Measurements from ENCODE around the gene NDUFAF4.

NDUFAF4 gene

DNA sequence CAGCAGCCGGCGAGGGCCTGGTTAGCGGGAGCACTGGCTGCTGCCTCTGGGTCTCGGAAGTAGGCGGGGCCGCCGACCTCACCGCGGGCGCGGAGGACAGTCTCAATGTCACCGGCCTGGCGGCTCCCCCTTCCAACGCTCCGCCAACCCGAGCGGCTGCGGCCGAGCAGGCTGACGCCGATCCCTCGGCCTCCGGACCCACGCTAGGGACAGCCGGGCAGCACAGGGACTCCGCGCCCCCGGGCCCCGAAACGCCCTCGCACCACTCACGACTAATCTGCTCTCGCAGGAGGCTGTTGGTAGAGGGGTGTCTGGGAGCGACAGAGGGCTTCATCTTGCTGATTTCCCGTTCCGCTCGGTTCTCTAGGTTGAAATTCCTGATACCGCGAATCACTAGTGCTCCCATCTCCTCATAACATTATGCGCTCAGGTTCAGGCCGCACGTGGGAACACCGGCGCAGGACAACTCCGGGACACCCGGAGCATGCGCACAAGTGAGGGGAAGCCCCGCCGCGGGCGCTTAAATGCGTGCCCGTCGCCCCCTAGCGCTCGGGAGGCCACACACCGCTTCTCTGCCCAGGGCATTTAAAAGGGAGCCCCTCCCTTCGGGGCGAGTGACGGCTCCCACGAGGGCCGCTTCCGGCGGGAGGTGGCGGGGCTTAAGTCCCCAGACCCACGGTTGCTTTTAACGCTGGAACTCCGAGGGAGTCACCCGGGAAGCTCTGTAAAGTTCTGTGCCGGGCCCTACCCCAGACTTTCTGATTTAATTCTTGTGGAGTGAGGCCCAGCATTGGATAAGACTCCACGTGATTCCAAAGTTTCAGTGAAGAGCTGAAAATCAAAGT is at the start of gene NDUFAF4:
TSS of gene NDUFAF4 (minus strand) at position 496 of the 845 bp plus-strand sequence. CDS start at position 406, 90 bp downstream.
- in situ Hi-C loops (cut with HindIII; ENCODE audit: low sequenced_read_pairs) = no loop called here

DNA sequence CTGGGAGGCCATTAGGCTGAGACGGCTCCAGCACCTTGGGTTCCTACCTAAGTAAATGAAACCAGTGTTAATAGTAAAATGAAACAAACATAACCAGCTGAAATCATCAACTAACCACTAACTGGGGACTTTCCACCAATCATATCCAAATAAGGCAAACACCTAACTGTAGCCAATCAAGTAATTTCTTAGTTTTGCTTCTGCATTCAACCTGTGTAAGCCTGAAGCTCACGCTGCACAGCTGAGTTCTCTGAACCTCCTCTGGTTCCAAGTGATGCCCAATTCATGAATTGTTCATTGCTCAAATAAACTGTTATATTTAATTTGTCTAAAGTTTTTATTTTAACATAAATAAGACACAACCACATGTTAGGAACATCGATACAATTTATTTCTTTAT is 49.4 kb upstream of the NDUFAF4 start:
- in situ Hi-C loops (cut with HindIII; ENCODE audit: low sequenced_read_pairs) = no loop called here

DNA sequence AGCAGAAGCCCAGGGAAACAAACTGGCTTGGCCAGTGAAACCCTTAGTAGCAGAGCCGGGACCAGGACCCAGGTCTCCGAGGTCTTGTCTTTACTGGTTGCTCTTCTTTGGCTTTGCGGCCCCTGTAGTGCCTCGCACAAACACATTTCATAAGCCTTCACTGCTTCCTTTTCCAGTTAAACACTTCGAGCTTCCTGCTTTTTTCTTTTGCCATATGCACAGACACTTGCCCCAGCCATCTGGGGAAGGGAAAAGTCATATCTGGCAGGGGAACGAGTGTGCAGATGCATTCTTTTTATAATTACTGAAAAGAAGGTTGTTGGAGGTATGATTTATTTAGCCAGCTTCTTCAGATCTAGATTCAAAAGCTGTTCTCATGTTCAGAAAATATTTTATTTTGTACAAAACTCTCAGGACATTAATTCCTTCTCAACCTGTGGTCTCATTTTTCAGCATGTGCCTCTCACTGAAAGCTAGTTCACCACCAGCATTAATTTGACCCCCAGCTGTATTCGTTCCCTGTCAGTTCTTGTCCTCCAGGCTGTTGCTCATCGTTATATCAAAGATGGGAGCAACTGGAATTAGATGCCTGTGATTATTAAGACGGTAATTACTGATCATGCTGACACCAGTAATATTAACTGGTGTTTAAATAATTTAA is 46.0 kb upstream of the NDUFAF4 start:
- in situ Hi-C loops (cut with HindIII; ENCODE audit: low sequenced_read_pairs) = no loop called here

DNA sequence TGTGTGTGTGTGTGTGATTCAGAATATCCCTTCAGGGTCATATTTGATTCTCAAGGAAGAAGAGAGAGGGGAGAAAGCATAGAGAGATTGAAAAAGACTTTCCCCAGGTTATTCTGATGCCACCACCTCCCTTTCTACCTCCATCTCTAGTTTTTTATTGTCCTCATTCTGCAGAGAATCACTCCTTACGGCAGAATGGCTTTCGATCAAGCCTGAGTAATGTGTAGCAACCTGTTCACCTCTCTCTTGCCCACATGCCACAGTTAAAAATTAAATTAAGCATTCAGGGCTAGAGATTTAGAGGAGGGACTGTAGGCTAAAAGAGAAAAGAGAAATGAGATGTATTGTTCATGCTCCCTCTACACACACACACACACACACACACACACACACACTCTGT is 45.0 kb upstream of the NDUFAF4 start:
- in situ Hi-C loops (cut with HindIII; ENCODE audit: low sequenced_read_pairs) = no loop called here

DNA sequence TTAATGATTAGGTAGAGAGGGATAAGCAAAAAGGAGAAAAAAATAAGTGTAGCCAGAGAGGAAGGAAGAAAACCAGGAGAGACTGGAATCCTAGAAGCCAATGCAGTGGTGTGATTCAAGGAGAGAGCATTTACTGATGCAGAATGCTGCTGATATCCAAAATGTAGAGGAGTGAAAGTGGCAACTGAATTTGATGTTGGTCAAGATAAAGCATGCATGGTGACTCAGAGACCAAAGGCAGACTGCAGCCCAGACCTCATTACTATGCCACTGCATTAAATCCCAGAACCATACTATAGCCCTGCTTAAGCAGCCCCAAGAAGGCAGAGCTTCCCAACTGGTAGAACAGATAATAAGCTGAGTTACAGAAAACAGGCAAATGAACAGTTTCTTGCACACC is 42.6 kb upstream of the NDUFAF4 start:
- in situ Hi-C loops (cut with HindIII; ENCODE audit: low sequenced_read_pairs) = no loop called here

DNA sequence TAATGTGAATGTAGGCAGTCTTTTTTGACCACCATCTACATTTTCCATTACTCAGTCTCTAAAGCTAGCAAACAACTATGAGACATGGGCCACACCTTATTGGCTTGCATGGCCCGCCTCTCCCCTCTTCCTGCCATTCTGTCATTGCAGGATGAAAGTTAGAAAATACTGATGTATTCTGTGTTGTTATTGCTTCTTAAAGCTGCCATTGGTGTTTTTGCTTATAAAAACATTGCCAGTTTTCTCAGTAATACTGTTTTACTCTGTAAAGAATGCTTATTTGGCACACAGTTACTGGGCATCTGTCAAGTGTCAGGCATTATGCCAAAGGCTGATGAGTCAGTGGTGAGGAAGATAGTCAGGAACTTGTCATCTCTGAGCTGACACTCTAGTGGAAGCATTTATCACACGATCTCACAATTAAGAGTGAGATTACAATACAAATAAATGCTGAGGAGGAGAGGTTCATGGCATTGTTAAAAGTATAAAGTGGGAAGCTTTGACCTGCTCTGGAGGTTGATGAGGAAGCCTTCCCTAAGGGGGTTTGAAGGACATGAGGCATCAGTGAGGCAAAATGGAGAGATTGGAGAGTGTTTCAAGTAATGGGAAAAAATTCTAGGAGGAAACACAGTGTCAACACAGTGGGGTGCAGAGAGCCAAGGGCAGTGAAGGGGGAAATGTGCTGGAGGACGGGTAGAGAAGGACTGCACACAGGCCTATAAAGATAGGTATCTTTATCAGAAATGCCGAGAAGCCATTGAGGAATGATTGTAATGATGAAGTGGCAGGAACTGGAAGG is 41.5 kb upstream of the NDUFAF4 start:
- in situ Hi-C loops (cut with HindIII; ENCODE audit: low sequenced_read_pairs) = no loop called here

DNA sequence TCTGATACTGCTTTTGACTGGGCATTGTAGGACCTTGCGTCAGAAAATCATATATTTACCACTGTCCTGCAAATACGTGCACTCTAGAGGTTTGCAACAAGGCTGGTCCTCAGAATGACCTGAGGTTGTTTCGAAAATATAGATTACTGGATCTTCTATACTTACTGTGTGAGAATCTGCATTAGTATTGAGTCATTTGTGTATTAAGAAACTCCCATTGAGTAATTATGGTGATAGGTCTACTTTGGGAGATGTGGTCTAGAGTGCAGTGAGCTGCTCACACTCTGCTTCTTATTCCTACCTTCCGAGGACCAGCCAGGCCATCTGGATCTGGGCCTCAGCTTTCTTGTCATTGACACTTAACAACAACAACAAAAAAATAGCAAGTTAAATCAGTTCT is 36.4 kb upstream of the NDUFAF4 start:
- in situ Hi-C loops (cut with HindIII; ENCODE audit: low sequenced_read_pairs) = no loop called here

DNA sequence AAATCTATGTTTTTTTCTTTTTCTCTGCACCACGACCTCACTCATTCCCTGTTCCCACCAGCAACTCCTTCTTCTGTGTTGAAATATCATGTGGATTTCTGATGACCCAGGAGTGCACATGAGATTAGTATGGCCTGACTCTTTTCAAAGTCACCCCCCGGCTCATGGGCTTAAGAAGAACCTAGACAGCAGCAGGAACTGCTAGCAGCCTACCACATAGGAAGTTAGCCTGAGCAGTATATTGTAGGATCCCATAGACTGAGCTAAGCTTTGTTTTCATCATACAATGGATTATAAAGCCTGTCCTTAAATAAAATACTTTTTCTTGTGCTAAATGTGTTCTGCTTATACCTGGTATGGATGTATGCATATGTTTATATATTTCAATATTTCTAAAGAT is 33.5 kb upstream of the NDUFAF4 start:
- in situ Hi-C loops (cut with HindIII; ENCODE audit: low sequenced_read_pairs) = no loop called here

DNA sequence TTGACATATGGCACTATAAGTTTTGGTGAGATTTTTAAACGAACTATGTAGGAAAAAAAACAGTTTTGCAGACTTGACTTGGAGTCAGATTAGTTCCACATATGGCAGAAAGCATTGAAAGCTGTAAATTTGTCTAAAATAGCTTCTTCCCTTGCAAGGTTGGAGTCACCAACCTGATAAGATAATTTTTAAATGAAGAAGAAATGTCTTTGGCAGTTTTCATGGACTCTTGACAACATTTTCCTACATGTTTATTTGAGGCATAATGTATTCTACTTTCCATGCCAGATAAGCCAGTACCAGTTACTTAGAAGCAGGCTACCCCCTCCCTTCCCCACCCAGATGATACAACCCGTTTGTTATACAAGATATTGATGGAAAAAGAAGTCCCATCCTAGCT is 32.0 kb upstream of the NDUFAF4 start:
- in situ Hi-C loops (cut with HindIII; ENCODE audit: low sequenced_read_pairs) = no loop called here

DNA sequence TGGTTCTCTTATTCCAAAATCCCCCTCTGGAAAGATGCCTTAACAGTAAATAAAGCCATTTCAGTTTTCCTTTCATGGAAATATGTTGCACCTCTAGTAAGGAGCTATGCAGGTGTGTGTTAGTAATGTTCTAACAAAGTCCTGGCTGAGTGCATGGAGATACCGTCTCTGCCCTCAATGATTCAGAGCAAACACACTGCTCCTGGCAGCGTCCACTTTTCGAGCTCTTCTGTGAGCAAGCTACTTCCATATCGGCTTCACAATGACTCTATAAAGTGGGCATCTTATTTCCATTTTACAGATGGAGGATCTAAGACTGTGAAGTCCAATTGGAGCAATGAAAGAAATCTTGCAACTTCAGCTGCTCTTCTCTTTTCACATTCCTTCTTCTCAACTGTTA is 30.0 kb upstream of the NDUFAF4 start:
- in situ Hi-C loops (cut with HindIII; ENCODE audit: low sequenced_read_pairs) = no loop called here

DNA sequence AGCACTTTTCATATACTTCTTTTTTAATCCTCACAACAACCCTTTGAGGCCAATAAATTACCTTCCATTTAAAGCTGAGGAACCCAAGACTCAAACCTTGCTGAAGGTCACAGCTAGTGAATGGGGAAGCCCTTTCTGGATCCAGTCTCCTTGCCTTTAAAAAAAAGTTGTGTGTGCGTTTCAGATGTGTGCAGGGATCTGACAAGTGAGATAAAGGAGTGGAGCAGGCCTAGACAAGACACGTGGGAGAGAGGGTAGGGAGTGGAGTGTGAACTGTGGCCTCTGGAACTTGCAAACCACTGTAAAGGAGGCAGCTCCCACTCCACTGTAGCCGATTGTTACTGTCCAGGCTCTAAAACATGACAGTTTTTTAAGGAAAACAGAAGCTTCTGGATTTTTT is 28.7 kb upstream of the NDUFAF4 start:
- in situ Hi-C loops (cut with HindIII; ENCODE audit: low sequenced_read_pairs) = no loop called here

DNA sequence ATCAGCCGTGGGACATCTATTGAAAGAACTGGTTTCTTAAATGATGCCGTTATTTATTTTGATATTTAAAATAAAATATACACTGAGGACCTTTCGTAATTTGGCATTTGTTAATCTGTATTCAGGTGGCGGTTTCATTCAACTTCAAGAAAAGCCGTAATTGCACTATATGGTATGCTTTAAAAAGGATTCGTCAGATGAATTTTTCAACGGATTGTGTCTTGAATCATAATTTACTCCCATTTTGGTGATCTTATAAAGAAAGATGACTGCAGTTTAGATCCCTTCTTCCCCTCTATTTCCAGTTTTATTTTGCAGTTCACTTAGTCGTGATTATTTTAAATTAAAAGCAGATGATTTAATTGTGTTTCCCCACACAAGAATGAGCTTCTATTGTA is 27.6 kb upstream of the NDUFAF4 start:
- in situ Hi-C loops (cut with HindIII; ENCODE audit: low sequenced_read_pairs) = no loop called here

DNA sequence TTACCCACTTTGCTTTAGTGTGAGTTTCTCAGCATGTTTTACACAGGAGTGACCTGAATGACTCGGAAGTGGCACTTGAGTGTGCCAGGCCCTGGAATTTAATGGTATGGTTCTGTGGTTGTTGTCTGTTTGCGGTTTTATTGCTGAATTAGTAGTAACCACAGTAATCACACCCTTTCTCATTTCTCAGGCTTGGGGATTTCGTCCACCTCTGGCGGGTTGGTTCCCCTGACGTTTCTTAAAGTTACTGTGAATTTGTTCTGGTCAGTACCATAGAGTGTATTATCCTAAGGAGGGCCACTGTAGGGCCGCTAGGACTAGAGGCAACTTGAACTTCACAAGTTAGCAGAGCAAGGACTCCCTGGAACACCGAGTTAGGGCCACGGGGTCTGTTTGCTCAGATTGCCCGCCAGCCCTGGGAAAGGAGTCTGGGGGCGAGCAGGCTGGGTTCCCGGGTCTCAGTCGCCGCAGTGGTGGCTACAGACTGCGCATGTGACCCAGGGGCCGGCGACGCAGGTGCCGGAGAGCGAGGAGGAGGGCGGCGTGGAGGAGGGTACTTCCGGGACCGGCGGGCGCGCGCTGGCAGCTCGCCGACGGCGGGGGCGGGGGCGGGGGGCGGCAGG is 26.3 kb upstream of the NDUFAF4 start:
- in situ Hi-C loops (cut with HindIII; ENCODE audit: low sequenced_read_pairs) = no loop called here

DNA sequence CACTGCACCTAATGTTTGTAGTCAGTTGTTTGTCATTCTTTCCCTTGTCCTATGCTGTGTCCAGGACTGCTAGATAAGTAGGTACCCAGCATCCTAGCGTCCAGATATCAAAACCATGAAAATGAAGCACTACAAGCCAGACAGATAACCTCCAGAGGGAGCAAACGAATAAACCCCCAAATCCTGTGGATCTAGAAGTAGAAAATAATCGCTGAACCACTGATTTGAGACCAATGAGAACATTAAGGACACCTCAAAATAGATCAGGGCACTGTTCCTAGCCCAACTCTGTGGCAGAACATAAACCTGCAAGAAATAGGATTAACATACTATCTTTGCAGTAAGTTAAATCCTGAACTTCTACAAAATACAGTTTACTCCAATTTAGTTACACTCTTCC is 25.7 kb upstream of the NDUFAF4 start:
- in situ Hi-C loops (cut with HindIII; ENCODE audit: low sequenced_read_pairs) = no loop called here

DNA sequence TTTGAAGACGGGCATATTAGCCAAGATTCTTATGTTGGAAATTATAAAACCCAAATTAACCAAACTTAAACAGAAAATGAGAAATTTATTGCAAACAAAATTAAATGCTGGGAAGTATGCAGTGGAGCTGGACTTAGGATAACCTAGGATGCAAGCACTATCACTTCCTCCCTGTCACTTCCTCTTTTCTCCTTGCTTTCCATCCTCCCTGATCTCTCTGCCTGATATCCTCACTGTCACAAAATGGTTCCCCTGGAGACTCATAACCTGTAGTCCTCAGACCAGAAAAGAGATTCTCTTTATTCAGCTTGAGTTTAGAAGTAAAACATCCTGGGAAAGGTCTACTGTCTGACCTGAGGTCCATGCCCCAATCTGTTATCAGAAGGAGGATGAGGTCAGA is 19.4 kb upstream of the NDUFAF4 start:
- in situ Hi-C loops (cut with HindIII; ENCODE audit: low sequenced_read_pairs) = no loop called here

DNA sequence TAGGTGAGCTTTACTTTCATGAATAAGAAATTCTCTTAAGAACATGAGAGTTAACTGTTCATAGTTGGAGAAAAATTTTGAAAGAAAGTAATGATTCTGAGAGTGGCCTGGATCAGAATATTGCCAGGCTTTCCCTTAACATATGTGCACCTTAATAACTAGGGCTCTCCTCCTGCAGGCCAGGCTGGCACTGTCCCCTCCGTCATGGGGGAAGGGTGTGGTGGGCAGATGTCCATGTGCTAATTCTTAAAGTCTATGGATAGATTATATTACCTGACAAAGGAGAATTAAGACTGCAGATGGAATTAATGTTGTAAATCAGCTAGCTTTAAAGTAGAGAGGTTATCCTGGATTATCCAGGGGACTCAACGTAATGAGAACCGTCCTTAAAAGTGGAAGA is 15.9 kb upstream of the NDUFAF4 start:
- in situ Hi-C loops (cut with HindIII; ENCODE audit: low sequenced_read_pairs) = no loop called here

DNA sequence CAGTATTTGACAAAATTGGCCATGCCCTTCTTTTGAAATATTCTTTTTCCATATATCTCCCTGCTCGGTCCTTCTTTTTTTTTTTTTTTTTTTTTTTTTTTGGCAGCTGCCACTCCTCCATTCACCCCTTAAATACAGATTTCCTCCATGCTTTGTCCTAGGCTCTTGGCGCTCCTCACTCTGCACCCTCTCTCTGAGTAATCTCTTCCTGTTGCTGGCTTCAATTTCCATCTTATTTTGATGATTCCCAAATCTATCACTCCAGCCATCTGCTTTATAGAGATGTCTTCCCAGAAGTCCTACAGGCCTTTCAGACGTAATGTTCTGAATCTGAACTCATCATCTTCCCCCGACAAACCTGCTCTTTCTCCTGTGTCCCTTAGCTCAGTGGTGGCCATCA is 14.1 kb upstream of the NDUFAF4 start:
- in situ Hi-C loops (cut with HindIII; ENCODE audit: low sequenced_read_pairs) = no loop called here

DNA sequence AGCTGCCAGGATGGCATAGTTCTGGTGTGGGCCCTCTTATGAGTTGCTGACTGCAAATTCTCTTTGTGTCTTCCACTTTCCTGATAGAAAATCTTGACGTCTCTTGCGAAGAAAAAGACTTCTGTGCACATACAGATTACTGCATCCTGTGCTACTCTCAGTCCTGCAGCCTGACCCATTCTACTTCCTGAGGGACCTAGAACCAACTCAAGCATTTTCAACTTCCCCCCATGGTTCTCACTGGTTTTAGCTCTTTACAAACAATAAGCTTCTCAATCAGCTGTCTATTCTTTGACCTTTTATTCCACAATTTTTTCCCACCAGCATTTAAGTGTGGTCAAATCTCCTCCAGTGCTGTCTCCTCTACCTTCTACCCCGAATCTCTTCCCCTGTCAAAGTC is 13.5 kb upstream of the NDUFAF4 start:
- in situ Hi-C loops (cut with HindIII; ENCODE audit: low sequenced_read_pairs) = no loop called here

DNA sequence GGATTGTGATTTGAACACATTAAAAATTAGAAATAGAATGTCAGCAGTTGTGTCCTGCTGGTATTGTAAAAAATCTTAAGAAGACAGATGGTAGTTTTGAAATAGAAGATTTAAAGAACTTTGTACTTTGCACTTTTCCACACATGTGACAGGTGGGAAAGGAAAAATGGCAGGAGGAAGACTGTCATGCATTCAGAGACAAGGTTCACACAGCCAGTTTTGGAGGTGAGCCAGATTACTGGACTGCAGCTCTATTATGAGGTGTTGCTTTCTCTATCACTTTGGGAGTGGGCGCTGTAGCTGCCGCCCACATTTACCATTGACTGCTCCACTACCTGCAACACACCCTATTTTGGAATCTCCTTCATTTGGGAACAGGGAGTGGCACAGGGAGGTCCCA is 12.1 kb upstream of the NDUFAF4 start:
- in situ Hi-C loops (cut with HindIII; ENCODE audit: low sequenced_read_pairs) = no loop called here

DNA sequence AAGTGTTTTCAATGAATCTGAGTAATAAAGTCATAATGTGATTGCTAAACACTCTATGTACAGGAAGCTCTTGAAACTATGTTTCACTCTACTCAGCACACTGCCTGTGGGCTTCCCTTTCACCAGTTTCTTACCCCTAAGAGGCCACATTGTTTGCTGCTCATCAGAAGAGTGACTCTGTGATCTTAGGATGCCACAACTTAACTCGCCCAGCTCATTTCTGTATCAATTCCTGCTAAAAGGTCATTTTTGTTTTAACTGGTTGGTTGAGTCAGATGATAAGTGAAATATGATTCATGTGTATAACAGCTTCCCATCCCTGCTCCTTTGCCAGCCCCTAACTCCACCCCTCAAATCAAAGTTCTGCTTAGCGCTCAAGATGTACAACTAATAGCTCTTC is 9.8 kb upstream of the NDUFAF4 start:
- in situ Hi-C loops (cut with HindIII; ENCODE audit: low sequenced_read_pairs) = no loop called here

DNA sequence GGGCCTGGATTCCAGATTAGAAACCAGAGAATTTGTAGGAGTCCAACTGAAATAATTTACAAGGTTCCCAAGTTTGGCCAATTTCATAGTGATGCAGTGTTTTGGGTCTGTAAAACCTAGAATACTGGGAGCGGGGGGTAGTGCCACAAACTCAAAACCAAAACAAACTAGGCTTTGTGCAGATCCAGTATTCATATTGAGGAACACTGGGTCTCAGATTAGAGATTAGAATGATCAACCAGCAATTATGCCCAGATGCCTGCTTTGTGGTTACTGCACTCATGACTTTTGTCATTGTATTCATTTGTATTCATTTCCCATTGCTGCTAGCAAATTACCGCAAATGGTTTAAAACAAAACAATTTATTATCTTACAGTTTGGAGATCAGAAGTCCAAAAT is 3.2 kb upstream of the NDUFAF4 start:
- in situ Hi-C loops (cut with HindIII; ENCODE audit: low sequenced_read_pairs) = no loop called here
